IPS-18a (cell line): ENCODE data around the gene PTPRG.

Experiments used
- H3K27ac ChIP-seq: one replicate; pipeline ENCODE4 v1.5.1; 2013; ENCODE audit warnings: low read length
- H3K27me3 ChIP-seq: one replicate; pipeline ENCODE4 v1.6.1; 2013; ENCODE audit warnings: mild to moderate bottlenecking, low read length; ENCODE audit not compliant: control insufficient read depth, insufficient read depth
- H3K36me3 ChIP-seq: one replicate; pipeline ENCODE4 v1.6.1; 2013; ENCODE audit warnings: low read depth, low read length; ENCODE audit not compliant: control insufficient read depth
- H3K4me1 ChIP-seq: one replicate; pipeline ENCODE4 v1.6.1; 2013; ENCODE audit warnings: low read depth, low read length; ENCODE audit not compliant: control insufficient read depth
- H3K4me3 ChIP-seq: one replicate; pipeline ENCODE4 v1.5.1; 2013; ENCODE audit warnings: low read length
- H3K9ac ChIP-seq: one replicate; pipeline ENCODE4 v1.6.1; 2013; ENCODE audit warnings: mild to moderate bottlenecking, low read length, moderate library complexity
- H3K9me3 ChIP-seq: one replicate; pipeline ENCODE4 v1.6.1; 2013; ENCODE audit warnings: low read depth, low read length; ENCODE audit not compliant: control insufficient read depth

The PTPRG gene

GRCh38 chr3:61828880-61829721 is 267.7 kb downstream of the PTPRG start:
- Histone ChIP-seq H3K9me3 (no peaks in the 10 kb centered on the region), H3K4me1 (peaks cover 30% of the 10 kb centered on the region), H3K9ac (no peak overlapping the region), H3K27me3 (no peaks in the 10 kb centered on the region), H3K4me3 (no peak overlapping the region), H3K36me3 (no peaks in the 10 kb centered on the region), H3K27ac (no peak overlapping the region)

GRCh38 chr3:61829722-61830350 is 268.5 kb downstream of the PTPRG start:
- Histone ChIP-seq H3K4me1 (peaks cover 30% of the 10 kb centered on the region), H3K27me3 (no peaks in the 10 kb centered on the region), H3K4me3 (no peak overlapping the region), H3K36me3 (no peaks in the 10 kb centered on the region), H3K9me3 (no peaks in the 10 kb centered on the region), H3K9ac (no peak overlapping the region), H3K27ac (no peak overlapping the region)

GRCh38 chr3:61831973-61832372 is 270.6 kb downstream of the PTPRG start:
- H3K4me1 ChIP-seq, result peaks cover 30% of the 10 kb centered on the region
- no peaks in the 10 kb centered on the region for H3K36me3 ChIP-seq
- H3K27ac ChIP-seq, result no peak overlapping the region
- H3K9me3 ChIP-seq, result no peaks in the 10 kb centered on the region
- H3K9ac ChIP-seq, result no peak overlapping the region
- no peaks in the 10 kb centered on the region for H3K27me3 ChIP-seq
- no peak overlapping the region for H3K4me3 ChIP-seq

- Histone ChIP-seq H3K9me3 (no peaks in the 10 kb centered on the region), H3K4me3 (no peak overlapping the region), H3K4me1 (peaks cover 32% of the 10 kb centered on the region), H3K9ac (no peak overlapping the region), H3K36me3 (no peaks in the 10 kb centered on the region), H3K27ac (no peak overlapping the region), H3K27me3 (no peaks in the 10 kb centered on the region)
Observed at GRCh38 chr3:61832375-61833229, 271.2 kb downstream of the PTPRG start.

GRCh38 chr3:61839256-61839655 is 277.9 kb downstream of the PTPRG start:
- Histone ChIP-seq H3K9ac (no peak overlapping the region), H3K4me1 (peaks cover 11% of the 10 kb centered on the region), H3K36me3 (no peaks in the 10 kb centered on the region), H3K9me3 (no peaks in the 10 kb centered on the region), H3K27me3 (no peaks in the 10 kb centered on the region), H3K4me3 (no peak overlapping the region), H3K27ac (no peak overlapping the region)

- Histone ChIP-seq H3K9ac (no peak overlapping the region), H3K9me3 (no peaks in the 10 kb centered on the region), H3K36me3 (no peaks in the 10 kb centered on the region), H3K27me3 (no peaks in the 10 kb centered on the region), H3K4me1 (peaks cover 27% of the 10 kb centered on the region), H3K27ac (no peak overlapping the region), H3K4me3 (no peak overlapping the region)
Observed at GRCh38 chr3:61841111-61841845, 279.9 kb downstream of the PTPRG start.

- Histone ChIP-seq H3K9ac (no peak overlapping the region), H3K27me3 (no peaks in the 10 kb centered on the region), H3K4me1 (peaks cover 33% of the 10 kb centered on the region), H3K9me3 (no peaks in the 10 kb centered on the region), H3K36me3 (no peaks in the 10 kb centered on the region), H3K4me3 (no peak overlapping the region), H3K27ac (no peak overlapping the region)
Observed at GRCh38 chr3:61841988-61842387, 280.6 kb downstream of the PTPRG start.

- Histone ChIP-seq H3K9me3 (no peaks in the 10 kb centered on the region), H3K9ac (no peak overlapping the region), H3K4me1 (peaks cover 40% of the 10 kb centered on the region), H3K36me3 (no peaks in the 10 kb centered on the region), H3K27ac (no peak overlapping the region), H3K27me3 (no peaks in the 10 kb centered on the region), H3K4me3 (no peak overlapping the region)
Observed at GRCh38 chr3:61844346-61844745, 283.0 kb downstream of the PTPRG start.

- H3K4me1 ChIP-seq, result peaks cover 39% of the 10 kb centered on the region
- no peak overlapping the region for H3K27ac ChIP-seq
- H3K27me3 ChIP-seq, result no peaks in the 10 kb centered on the region
- no peaks in the 10 kb centered on the region for H3K36me3 ChIP-seq
- no peak overlapping the region for H3K9ac ChIP-seq
- no peak overlapping the region for H3K4me3 ChIP-seq
- no peaks in the 10 kb centered on the region for H3K9me3 ChIP-seq
Observed at GRCh38 chr3:61846488-61846887, 285.1 kb downstream of the PTPRG start.

GRCh38 chr3:61847784-61848462 is 286.6 kb downstream of the PTPRG start:
- no peaks in the 10 kb centered on the region for H3K36me3 ChIP-seq
- H3K4me3 ChIP-seq, result no peak overlapping the region
- no peak overlapping the region for H3K27ac ChIP-seq
- H3K9me3 ChIP-seq, result no peaks in the 10 kb centered on the region
- H3K27me3 ChIP-seq, result no peaks in the 10 kb centered on the region
- H3K4me1 ChIP-seq, result peaks cover 41% of the 10 kb centered on the region
- H3K9ac ChIP-seq, result no peak overlapping the region
